ENCODE measurements around the gene ARHGEF11.

ARHGEF11 gene

DNA sequence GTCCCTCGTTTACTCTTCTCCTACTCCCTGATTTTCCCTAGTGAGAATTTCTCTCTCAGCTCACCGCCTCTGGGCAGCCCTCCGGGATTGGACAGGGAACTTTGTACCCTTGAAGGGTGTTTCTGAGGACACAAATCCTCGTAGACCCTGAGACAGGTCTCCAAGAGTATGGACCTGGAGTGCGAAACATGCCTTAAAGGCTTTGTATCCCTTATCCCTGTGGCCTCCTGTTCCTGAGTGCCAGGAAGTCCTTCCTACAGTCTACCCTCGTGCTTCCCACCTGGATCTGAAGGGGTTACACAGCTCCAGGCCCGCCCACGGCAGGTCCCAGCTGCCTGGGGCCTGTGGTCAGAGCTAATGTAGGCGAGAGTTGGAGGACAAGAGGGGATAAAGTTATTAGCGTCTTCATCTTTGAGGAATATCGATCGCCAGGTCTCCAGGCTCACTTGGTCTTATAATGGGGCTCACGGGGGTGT lies 159.6 kb downstream of the ARHGEF11 start:
- Histone ChIP-seq H3K27me3 (replicated peaks) (peaks cover 21% of the 10 kb centered on the region), H3K36me3 (replicated peaks) (no peaks in the 10 kb centered on the region), H3K4me3 (ENCODE audit: low read depth, low read length) (no peak overlapping the region), H3K27ac (no peak overlapping the region)
- no peak for TF ChIP-seq CTCF (IDR thresholded peaks at IDR 0.05; ENCODE audit: low read depth, low read length, missing control alignments)
- in situ Hi-C loops (cut with HindIII; ENCODE audit: low pct_ligation_motif_present, low sequenced_read_pairs) = no loop called here
- no peak for DNase-seq

GRCh38 chr1:156885314-156885713 lies 160.2 kb downstream of the ARHGEF11 start:
- no peak overlapping the region for H3K4me3 ChIP-seq (ENCODE audit: low read depth, low read length)
- no peak for DNase-seq
- no peak for TF ChIP-seq CTCF (IDR thresholded peaks at IDR 0.05; ENCODE audit: low read depth, low read length, missing control alignments)
- in situ Hi-C loops (cut with HindIII; ENCODE audit: low pct_ligation_motif_present, low sequenced_read_pairs) = no loop called here
- no peak overlapping the region for H3K27ac ChIP-seq
- H3K27me3 ChIP-seq (replicated peaks) = peaks cover 21% of the 10 kb centered on the region
- no peaks in the 10 kb centered on the region for H3K36me3 ChIP-seq (replicated peaks)

Measured in brain microvascular endothelial cell (primary cell).